Epithelial cell of umbilical artery (primary cell): ENCODE results near the gene ENHO. TPM values are rescaled to one million over a fixed set of nuclear protein-coding genes. Genes with fewer than 3 reads are reported as not detected.

ENCODE experiments used
- total RNA-seq: library from RNA; depleted of rRNA; stranded (reverse); fragments of >200 nt; gene quantifications from 2 replicates; pipeline ENCODE4 v1.2.3, GENCODE V29; 2014

Gene ENHO
- not detected in 2 replicates for total RNA-seq

GRCh38 chr9:34522971-34523797, at the start of gene ENHO:
ENHO (minus strand) TSS chr9:34522990; CDS start chr9:34521695, 1,295 bp downstream.

Other genes with a start within 250 kb of the ENHO start
- gene KIF24, start 193.7 kb downstream of the ENHO start, total RNA-seq: 1.6 and 2.6 TPM in 2 replicates
- gene NUDT2, start 193.4 kb downstream of the ENHO start, total RNA-seq: 37.4 and 40.4 TPM in 2 replicates
- gene MYORG, start 146.1 kb downstream of the ENHO start, total RNA-seq: 0.65 and 2.3 TPM in 2 replicates
- 10.1 and 10.3 TPM in 2 replicates for gene FAM219A, start 64.4 kb downstream of the ENHO start, total RNA-seq
- not detected in 2 replicates for gene DNAI1, start 64.2 kb downstream of the ENHO start, total RNA-seq
- not detected in 2 replicates for gene CNTFR, start 66.7 kb upstream of the ENHO start, total RNA-seq
- 25.7 and 38.5 TPM in 2 replicates for gene RPP25L, start 89.1 kb upstream of the ENHO start, total RNA-seq
- 81.0 and 120 TPM in 2 replicates for gene DCTN3, start 97.5 kb upstream of the ENHO start, total RNA-seq
- under 0.01 and 0.30 TPM in 2 replicates for gene ARID3C, start 106.1 kb upstream of the ENHO start, total RNA-seq
- 65.9 and 75.7 TPM in 2 replicates for gene SIGMAR1, start 114.8 kb upstream of the ENHO start, total RNA-seq
- 24.4 and 37.4 TPM in 2 replicates for gene GALT, start 123.7 kb upstream of the ENHO start, total RNA-seq
- 10.4 and 15.5 TPM in 2 replicates for gene IL11RA, start 129.2 kb upstream of the ENHO start, total RNA-seq
- gene CCL27, start 139.7 kb upstream of the ENHO start, total RNA-seq: not detected in 2 replicates
- not detected in 2 replicates for gene CCL19, start 168.3 kb upstream of the ENHO start, total RNA-seq
- gene CCL21, start 187.1 kb upstream of the ENHO start, total RNA-seq: not detected in 2 replicates